ENCODE data around the gene ALG13. TPM values are rescaled to one million over a fixed set of nuclear protein-coding genes. Genes with fewer than 3 reads are reported as not detected.

ALG13 gene
- total RNA-seq, 1 experiment from 2014 or later = 36.2 TPM

- no peak overlapping the region for H3K4me3 Mint-ChIP-seq
Measured at GRCh38 chrX:111742018-111742417, 61.0 kb downstream of the ALG13 start.

GRCh38 chrX:111743316-111743715, 62.3 kb downstream of the ALG13 start:
- POLR2A ChIA-PET = no interaction called here
- no peaks in the 10 kb centered on the region for H3K27me3 Mint-ChIP-seq (ENCODE audit: low read depth)

More at GRCh38 chrX:111742018-111742417, 61.0 kb downstream of the ALG13 start:
- ChIA-PET POLR2A (no interaction called here), CTCF (no interaction called here)
- H3K27ac Mint-ChIP-seq = no peak overlapping the region
- DNase-seq (ENCODE audit: low spot score) (no peak), ATAC-seq (no peak)
- H3K27me3 Mint-ChIP-seq (ENCODE audit: low read depth) = no peaks in the 10 kb centered on the region
- H3K36me3 Mint-ChIP-seq = peaks cover 27% of the 10 kb centered on the region; the same call in 1 of the 2 replicates
- H3K9me3 Mint-ChIP-seq = no peaks in the 10 kb centered on the region
- H3K4me1 Mint-ChIP-seq = no peaks in the 10 kb centered on the region
- TF ChIP-seq MXD4 (CRISPR knock-in tag; IDR thresholded peaks at IDR 0.05; ENCODE audit: borderline replicate concordance) = no peak

More at GRCh38 chrX:111743316-111743715, 62.3 kb downstream of the ALG13 start:
- H3K27ac Mint-ChIP-seq = no peak overlapping the region
- no peaks in the 10 kb centered on the region for H3K9me3 Mint-ChIP-seq
- no peaks in the 10 kb centered on the region for H3K4me1 Mint-ChIP-seq
- DNase-seq (ENCODE audit: low spot score) = no peak
- H3K4me3 Mint-ChIP-seq = no peak overlapping the region
- CTCF ChIA-PET = no interaction called here
- peaks cover 21% of the 10 kb centered on the region for H3K36me3 Mint-ChIP-seq
- ATAC-seq = no peak
- no peak for TF ChIP-seq ZBTB43 (CRISPR knock-in tag; IDR thresholded peaks at IDR 0.05)
- TF ChIP-seq NR2C2 (CRISPR knock-in tag; IDR thresholded peaks at IDR 0.05) = no peak
- no peak for TF ChIP-seq ZNF396 (CRISPR knock-in tag; IDR thresholded peaks at IDR 0.05; ENCODE audit: borderline replicate concordance)
- no peak for TF ChIP-seq TP53 (CRISPR knock-in tag; IDR thresholded peaks at IDR 0.05)
- TF ChIP-seq FOXK1 (CRISPR knock-in tag; IDR thresholded peaks at IDR 0.05) = no peak
- TF ChIP-seq GABPB1 (CRISPR knock-in tag; IDR thresholded peaks at IDR 0.05) = no peak
- TF ChIP-seq SP1 (CRISPR knock-in tag; conservative IDR thresholded peaks at IDR 0.05) = no peak
- no peak for TF ChIP-seq CREM (CRISPR knock-in tag; IDR thresholded peaks at IDR 0.05)
- no peak for TF ChIP-seq SMAD3 (CRISPR knock-in tag; IDR thresholded peaks at IDR 0.05; ENCODE audit: borderline replicate concordance)
- TF ChIP-seq ARID4B (CRISPR knock-in tag; IDR thresholded peaks at IDR 0.05; ENCODE audit: borderline replicate concordance) = no peak
- TF ChIP-seq TEAD4 (CRISPR knock-in tag; IDR thresholded peaks at IDR 0.05) = no peak
- TF ChIP-seq ZNF512 (CRISPR knock-in tag; IDR thresholded peaks at IDR 0.05; ENCODE audit: borderline replicate concordance) = no peak
- no peak for TF ChIP-seq HMGA2 (CRISPR knock-in tag; IDR thresholded peaks at IDR 0.05)

Data from WTC11 (cell line).